Activated CD8-positive, alpha-beta memory T cell treated with anti-CD3 and anti-CD28 coated beads for 48 hours (primary cell): ENCODE measurements around the gene KLHL18.
"Not testable (repeated sequence)": the region's sequence is repeated elsewhere in the genome, so short reads cannot be mapped to it uniquely, and the experiment has no call there.

Experiments used
- DNase-seq, 3 experiments: peaks; one replicate each; pipeline ENCODE4 v3.0.0-alpha.2; 2020; ENCODE audit warnings: low read depth in 2 of 3, low spot score in 2 of 3

KLHL18 gene

GRCh38 chr3:47356201-47356600, 73.5 kb downstream of the KLHL18 start:
- no peak for DNase-seq

- DNase-seq = no peak
Observed at GRCh38 chr3:47359323-47359722, 76.6 kb downstream of the KLHL18 start.

DNA sequence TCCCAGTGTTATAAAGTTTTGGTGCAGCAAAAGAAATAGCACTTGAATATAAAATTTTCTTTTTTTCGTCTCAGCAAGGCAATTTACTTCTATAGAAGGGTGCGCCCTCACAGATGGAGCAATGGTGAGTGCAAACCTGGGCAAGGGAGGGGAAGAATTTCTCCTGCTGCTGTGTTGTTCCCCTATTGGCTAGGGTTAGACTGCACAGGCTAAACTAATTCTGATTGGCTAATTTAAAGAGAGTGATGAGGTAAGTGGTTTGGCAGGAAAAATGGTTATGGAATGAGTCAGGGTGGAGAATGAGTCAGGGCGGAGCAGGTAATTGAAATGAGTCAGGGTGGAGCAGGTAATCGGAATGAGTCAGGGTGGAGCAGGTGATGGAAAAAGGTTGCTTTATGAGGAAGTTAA, 77.4 kb downstream of the KLHL18 start:
- not testable (repeated sequence) for DNase-seq

DNA sequence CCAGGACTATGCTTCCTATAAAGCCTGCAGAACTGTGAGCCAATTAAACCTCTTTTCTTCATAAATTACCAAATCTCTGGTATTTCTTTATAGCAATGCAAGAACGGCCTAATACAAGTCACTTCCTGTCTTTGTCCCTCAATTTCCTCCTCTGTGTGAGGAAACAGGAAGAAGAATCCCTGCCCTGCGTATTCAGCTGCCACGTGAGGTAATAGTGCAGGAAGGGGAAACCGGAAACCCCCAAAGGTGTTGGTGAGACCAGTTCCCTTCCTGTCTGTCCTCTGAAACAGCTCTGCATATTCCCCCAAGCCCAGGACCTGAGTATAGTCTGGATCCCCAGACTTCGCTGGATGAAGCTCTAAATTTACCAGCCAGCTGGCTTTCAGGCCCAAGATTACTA, 80.0 kb downstream of the KLHL18 start:
- no peak for DNase-seq

GRCh38 chr3:47365213-47366153, 82.7 kb downstream of the KLHL18 start:
- DNase-seq = no peak

DNA sequence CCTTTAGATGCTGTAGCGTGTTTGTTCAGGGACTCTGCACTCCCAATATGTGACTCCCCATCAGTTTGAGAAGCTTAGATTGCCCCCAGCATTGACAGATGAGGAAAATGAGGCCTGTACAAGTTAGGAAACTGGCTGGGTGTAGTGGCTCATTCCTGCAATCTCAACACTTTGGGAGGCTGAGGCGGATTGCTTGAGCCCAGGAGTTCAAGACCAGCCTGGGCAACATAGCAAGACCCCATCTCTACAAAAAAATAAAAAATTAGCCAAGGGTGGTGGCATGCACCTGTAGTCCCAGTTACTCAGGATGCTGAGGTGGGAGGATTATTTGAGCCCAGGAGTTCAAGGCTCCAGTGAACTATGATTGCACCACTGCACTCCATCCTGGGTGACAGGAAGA, 84.1 kb downstream of the KLHL18 start:
- DNase-seq = no peak

DNA sequence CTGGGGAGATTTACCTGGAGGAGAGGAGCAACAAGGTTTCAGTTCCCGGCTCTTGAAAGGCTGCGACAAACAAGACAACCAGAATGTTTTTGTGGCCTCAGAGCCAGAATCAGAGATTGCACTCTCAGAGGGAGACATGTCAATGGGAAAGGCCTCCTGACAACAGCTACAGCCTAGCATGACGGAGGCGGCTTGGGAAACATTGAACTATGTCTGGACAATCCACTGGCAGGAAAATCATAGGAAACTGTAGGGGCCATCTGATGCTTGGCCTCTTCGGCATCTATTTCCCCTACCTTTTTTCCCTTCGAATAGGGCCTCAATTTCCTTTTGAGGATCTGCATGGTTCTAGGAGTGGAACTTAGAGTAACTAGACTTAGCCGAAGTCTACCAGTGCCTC, 84.9 kb downstream of the KLHL18 start:
- no peak for DNase-seq

DNA sequence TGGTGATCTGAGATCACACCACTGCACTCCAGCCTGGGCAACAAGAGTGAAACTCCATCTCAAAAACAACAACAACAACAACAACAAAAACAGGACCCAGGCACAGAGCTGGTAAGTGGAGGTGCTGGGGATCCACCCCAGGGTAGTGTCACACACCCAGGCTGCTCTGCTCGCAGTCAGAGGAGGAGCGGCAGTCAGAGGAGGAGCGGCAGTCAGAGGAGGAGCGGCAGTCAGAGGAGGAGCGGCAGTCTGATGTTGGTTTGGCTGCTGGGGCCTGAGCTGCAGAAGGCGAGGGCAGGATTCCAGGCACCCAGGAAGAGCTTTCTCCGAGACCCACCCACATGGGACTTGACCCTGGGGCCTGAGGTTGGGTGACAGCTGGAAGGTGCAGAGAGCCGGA, 87.3 kb downstream of the KLHL18 start:
- not testable (repeated sequence) for DNase-seq

DNA sequence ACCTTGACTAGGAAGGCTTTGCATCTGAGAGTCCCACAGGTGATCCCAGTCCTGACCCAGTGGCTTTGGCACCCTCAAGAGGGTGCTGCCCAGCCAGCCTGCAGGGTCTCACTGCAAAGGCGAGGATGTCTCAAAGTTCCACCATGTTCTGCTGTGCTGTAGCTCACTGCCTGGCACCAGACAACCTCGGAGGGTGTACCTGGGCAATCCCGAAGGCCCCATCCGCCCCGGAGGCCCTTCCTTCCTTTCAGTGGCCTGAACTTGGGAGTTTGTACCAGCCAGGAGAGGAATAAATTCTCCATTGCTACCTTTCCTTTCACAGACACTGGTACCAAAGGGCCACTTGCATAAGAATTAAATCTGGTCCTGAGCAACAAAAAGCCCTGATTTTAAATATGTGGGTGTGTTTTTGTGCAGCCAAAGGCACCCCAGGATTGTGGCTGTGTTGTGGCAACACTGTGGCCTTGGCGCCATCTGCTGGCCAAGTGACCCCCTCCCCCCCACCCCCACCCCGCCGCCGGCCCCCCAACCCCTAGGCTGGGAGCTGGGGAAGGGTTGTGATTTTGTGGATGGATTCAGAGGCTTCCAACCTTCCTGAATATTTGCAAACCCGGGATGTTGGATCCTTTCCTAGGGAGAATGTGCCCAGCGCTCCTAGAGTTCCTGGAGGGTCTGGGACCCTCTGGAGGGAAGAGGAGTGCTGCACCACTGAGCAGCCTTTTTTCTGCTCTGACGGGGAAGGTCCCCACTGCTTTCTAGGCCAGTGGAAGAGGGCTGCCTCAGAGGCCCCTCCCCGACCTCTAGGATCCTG, 88.3 kb downstream of the KLHL18 start:
- DNase-seq = no peak

- DNase-seq = no peak
Observed at GRCh38 chr3:47374587-47374986, 91.8 kb downstream of the KLHL18 start.

- no peak for DNase-seq
Observed at GRCh38 chr3:47376393-47376792, 93.6 kb downstream of the KLHL18 start.

- DNase-seq = no peak
Observed at GRCh38 chr3:47377186-47377585, 94.4 kb downstream of the KLHL18 start.

- DNase-seq = no peak
Observed at GRCh38 chr3:47378869-47379268, 96.1 kb downstream of the KLHL18 start.

DNA sequence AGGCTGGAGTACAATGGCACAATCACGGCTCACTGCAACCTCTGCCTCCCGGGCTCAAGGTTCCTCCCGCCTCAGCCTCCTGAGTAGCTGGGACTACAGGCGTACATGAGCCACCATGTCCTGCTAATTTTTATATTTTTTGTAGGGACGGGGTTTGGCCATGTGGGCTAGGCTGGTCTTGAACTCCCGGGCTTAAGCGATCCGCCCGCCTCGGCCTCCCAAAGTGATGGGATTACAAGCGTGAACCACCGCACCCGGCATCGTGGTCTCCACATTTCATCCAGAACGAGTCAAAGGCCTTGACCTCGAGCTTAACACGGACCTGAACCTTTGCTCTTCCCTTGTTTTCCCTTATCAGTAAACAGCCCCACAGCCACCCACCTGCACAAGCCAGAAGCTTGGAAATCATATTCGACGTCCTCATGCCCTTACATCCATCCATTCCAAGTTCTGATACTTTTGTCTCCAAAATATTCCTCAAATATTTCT, 96.7 kb downstream of the KLHL18 start:
- DNase-seq = no peak

DNA sequence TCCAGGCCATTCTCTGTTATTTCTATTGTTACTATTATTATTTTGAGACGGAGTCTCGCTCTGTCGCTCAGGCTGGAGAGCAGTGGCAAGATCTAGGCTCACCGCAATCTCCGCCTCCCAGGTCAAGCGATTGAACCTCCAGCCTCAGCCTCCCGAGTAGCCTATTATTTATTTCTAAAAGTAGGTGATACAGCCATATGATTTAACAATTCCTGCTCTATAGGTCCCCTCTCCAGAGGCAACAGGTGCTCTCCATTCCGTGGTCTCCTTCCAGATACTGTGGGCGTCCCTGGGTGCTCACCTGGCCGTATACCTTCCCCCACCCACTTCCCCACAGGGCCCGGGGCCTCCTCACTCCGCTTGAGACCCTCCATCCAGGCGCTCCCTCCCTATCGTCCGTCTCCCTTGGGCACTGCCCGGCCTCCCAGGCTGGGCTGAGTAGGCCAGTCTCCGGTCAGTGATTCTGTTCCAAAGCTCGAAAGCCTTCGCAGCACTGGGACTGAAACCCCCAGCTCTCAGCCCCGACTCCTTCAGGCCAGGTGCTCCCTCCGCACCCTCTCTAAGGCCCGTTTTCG, 97.4 kb downstream of the KLHL18 start:
- DNase-seq = no peak

GRCh38 chr3:47380601-47381316, 98.0 kb downstream of the KLHL18 start, which contains the start of gene PTPN23:
Gene PTPN23, plus strand, starts transcription at chr3:47381021. Its CDS starts 76 bp downstream, at chr3:47381097.
- DNase-seq = peak; percentile 97 to 98 (median 97)

- DNase-seq = peak; percentile 58 to 77 (median 73)
Observed at GRCh38 chr3:47381317-47382157, 98.8 kb downstream of the KLHL18 start.

- no peak for DNase-seq
Observed at GRCh38 chr3:47384425-47384824, 101.7 kb downstream of the KLHL18 start.

DNA sequence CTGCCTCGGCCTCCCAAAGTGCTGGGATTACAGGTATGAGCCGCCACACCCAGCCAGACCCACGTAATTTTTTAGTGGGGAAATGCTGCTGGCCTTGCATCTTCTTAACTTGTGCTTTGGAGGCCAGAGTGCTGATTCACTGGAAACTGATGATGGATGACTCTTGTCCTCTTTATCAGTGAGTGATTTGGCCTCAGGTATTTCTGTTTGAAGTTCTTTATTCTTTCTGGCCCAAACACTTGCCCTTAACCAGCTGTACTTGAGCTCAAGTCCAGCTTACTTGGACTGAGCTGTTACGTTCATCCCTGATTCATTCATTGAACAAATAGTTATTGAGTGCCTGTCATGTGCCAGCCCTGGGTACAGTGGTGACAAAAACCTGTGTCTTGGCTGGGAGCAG, 102.3 kb downstream of the KLHL18 start:
- no peak for DNase-seq

DNA sequence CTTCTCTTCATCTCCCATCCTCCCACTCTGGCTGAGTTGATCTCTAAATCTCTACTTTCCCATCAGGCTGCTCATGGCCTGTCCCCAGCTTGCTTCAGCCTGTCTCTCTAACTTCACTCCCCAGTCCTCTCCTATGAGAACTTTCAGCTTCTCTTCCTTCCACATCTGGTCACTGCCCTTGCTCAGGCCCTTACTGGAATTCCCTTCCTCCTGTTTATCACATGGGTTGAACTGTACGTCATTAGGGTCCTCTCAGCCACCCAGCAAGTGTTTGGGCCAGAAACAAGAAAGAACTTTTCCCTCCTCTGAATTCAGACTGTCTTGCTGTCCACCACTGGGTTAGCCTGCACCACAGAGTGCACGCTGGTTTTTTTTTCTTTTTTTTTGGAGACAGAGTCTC, 103.1 kb downstream of the KLHL18 start:
- no peak for DNase-seq
